Hepatocyte (in vitro differentiated cells): Measurements from ENCODE around the gene SUSD3.

Experiments used
- EZH2 ChIP-seq: fragments of 200-600 bp; sonication (generic); IDR thresholded peaks from 2 replicates; pipeline ENCODE4 v1.6.1; 2016; ENCODE audit warnings: antibody characterized with exemption, mild to moderate bottlenecking, borderline replicate concordance
- TF ChIP-seq, protein P1 (sequence below): fragments of 200-600 bp; sonication (generic); IDR thresholded peaks from 2 replicates; pipeline ENCODE4 v1.5.1; 2016; ENCODE audit warnings: antibody characterized with exemption, mild to moderate bottlenecking; ENCODE audit not compliant: poor library complexity

DNA sequence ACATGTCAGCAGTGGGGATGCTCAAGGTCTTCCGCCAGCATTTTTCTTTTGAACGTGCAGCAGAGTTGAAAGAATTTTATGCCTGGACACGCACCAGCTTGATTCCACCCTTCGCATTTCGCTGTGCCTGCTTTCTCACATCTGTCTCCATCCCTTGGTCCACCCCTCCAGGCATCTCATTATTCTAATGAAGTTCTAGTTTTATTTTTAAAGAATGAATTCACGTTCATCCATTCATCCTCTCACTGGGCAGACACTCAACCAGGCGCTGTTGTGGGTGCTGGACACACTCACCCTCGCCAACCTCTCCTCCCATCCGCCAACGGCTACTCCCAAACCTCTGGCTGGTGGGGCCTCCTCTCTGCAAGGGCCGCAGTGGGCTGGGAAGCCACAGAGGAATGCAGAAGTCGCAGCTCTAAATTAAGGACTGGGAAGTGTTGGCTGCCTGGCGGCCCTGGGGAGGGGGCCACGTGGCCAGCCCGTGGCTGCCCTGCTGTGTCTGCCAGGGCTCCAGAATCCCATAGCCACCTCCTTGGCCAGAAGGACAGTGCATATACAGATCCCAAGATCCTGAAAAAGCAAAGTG is 6.7 kb downstream of the SUSD3 start:
- TF ChIP-seq, protein P1, sequence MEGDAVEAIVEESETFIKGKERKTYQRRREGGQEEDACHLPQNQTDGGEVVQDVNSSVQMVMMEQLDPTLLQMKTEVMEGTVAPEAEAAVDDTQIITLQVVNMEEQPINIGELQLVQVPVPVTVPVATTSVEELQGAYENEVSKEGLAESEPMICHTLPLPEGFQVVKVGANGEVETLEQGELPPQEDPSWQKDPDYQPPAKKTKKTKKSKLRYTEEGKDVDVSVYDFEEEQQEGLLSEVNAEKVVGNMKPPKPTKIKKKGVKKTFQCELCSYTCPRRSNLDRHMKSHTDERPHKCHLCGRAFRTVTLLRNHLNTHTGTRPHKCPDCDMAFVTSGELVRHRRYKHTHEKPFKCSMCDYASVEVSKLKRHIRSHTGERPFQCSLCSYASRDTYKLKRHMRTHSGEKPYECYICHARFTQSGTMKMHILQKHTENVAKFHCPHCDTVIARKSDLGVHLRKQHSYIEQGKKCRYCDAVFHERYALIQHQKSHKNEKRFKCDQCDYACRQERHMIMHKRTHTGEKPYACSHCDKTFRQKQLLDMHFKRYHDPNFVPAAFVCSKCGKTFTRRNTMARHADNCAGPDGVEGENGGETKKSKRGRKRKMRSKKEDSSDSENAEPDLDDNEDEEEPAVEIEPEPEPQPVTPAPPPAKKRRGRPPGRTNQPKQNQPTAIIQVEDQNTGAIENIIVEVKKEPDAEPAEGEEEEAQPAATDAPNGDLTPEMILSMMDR = no peak
- no peak for TF ChIP-seq EZH2
